PC-9 (cell line): ENCODE measurements around the gene KITLG.

Experiments used
- EZH2 ChIP-seq: fragments of 200-600 bp; sonication (generic); IDR thresholded peaks from 2 replicates; pipeline ENCODE4 v1.8.0; 2017; ENCODE audit warnings: antibody characterized with exemption, low read depth
- TF ChIP-seq, protein P1 (sequence below): fragments of 200-600 bp; sonication (generic); conservative IDR thresholded peaks from 2 replicates; pipeline ENCODE4 v1.6.1; 2017; ENCODE audit warnings: mixed run types, antibody characterized with exemption, mild to moderate bottlenecking, moderate library complexity

DNA sequence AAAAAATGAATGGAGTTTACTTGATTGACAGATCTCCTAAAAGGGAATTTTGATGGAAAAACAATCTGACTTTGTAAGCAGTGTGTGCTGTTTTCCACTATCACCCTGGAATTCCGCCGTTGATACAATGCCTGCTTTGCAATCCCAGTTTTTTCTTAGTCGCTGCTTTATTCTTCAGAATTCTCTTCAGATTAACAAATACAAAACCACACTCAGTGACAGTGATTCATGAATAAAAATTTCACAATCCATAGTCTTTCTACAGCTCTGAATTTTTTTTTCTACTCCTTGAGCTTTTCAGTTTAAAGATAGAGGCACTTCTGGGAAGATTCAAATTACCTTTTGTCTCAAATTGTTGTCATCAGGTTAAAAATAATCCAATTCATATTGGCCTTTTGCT lies 44.6 kb upstream of the KITLG start:
- TF ChIP-seq, protein P1, sequence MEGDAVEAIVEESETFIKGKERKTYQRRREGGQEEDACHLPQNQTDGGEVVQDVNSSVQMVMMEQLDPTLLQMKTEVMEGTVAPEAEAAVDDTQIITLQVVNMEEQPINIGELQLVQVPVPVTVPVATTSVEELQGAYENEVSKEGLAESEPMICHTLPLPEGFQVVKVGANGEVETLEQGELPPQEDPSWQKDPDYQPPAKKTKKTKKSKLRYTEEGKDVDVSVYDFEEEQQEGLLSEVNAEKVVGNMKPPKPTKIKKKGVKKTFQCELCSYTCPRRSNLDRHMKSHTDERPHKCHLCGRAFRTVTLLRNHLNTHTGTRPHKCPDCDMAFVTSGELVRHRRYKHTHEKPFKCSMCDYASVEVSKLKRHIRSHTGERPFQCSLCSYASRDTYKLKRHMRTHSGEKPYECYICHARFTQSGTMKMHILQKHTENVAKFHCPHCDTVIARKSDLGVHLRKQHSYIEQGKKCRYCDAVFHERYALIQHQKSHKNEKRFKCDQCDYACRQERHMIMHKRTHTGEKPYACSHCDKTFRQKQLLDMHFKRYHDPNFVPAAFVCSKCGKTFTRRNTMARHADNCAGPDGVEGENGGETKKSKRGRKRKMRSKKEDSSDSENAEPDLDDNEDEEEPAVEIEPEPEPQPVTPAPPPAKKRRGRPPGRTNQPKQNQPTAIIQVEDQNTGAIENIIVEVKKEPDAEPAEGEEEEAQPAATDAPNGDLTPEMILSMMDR, result no peak
- no peak for TF ChIP-seq EZH2
